Measurements from ENCODE around the gene EPM2AIP1. TPM values are rescaled to one million over a fixed set of nuclear protein-coding genes. Genes with fewer than 3 reads are reported as not detected.

The EPM2AIP1 gene
- total and polyA plus RNA-seq, 9 of the 15 experiments (the other 6 are each of a cell fraction or from before 2014, with no cell fraction given) = 6.7 to 44.8 (median 25.2) TPM

- DNase-seq (ENCODE audit: extremely low read depth in 1 of 4, low spot score in 3 of 4) = no peak
- intact Hi-C loops (cut with micrococcal nuclease) = no loop called here
- H2AFZ ChIP-seq (ENCODE audit: low read depth, low read length) = no peak overlapping the region
- no peak overlapping the region for H3K9ac ChIP-seq (ENCODE audit: insufficient read depth in 1 of 2, low read depth in 2 of 2, low read length in 2 of 2)
- no peak overlapping the region for H3K4me2 ChIP-seq (ENCODE audit: insufficient read depth, low read length)
- whole genome bisulfite sequencing (ENCODE audit: insufficient coverage, low coverage, missing lambda C conversion rate) = 92% methylated on average over 2 of the region's 2 CpGs
- H4K20me1 ChIP-seq (replicated peaks; ENCODE audit: control insufficient read depth, insufficient read depth, low read length) = no peaks in the 10 kb centered on the region
- no peak overlapping the region for H3K27ac ChIP-seq (ENCODE audit: extremely low read depth, low read depth, low read length)
- no peaks in the 10 kb centered on the region; a peak in 1 of 5 replicates for H3K4me1 ChIP-seq (replicated peaks in 1 of 2; ENCODE audit: control insufficient read depth in 2 of 2, insufficient read depth in 2 of 2, low read length in 2 of 2)
- H3K27me3 ChIP-seq (ENCODE audit: control insufficient read depth in 2 of 2, insufficient read depth in 2 of 2, low read length in 2 of 2) = no peaks in the 10 kb centered on the region
- POLR2A ChIA-PET = interaction anchor here (1.1 to 1.7 kb wide), 3 partner anchors 10 to 21 kb away, joined by 4 to 6 read pairs (median 5); partner anchors contain the start of genes EPM2AIP1 and MLH1
- in situ Hi-C loops (cut with MboI) = no loop called here
- H3K9me1 ChIP-seq (ENCODE audit: control insufficient read depth, insufficient read depth, low read length) = no peaks in the 10 kb centered on the region
- H3K36me3 ChIP-seq (ENCODE audit: control insufficient read depth, insufficient read depth, low read length) = peaks cover 82% of the 10 kb centered on the region
- H3K9me3 ChIP-seq (replicated peaks; ENCODE audit: control insufficient read depth, insufficient read depth, low read depth, low read length) = no peaks in the 10 kb centered on the region
- H3K79me2 ChIP-seq (ENCODE audit: control insufficient read depth, insufficient read depth, low read length) = no peaks in the 10 kb centered on the region
- ATAC-seq = peak; percentile 58
- no TSS peak for BruUV-seq (replicated peaks)
- no peak for FAIRE-seq
- CTCF ChIA-PET (ENCODE audit: low intra/inter-chr PET ratio) = interaction anchor here (0.6 kb wide), 1 partner anchor 9 kb away, joined by 3 read pairs; no protein-coding TSS in a partner anchor
- no peak overlapping the region for H3K4me3 ChIP-seq
- TF ChIP-seq ZNF143 (CRISPR knock-in tag; IDR thresholded peaks at IDR 0.05) (no peak), PRMT5 (CRISPR knock-in tag; IDR thresholded peaks at IDR 0.05) (no peak), NCOA4 (IDR thresholded peaks at IDR 0.05; ENCODE audit: partially characterized antibody) (no peak), RNF219 (CRISPR knock-in tag; IDR thresholded peaks at IDR 0.05) (no peak), IRF9 (tag; IDR thresholded peaks at IDR 0.05) (no peak), ZNF12 (CRISPR knock-in tag; IDR thresholded peaks at IDR 0.05) (no peak), NFIC (IDR thresholded peaks at IDR 0.05) (no peak), FOXK1 (CRISPR knock-in tag; IDR thresholded peaks at IDR 0.05; ENCODE audit: borderline replicate concordance) (no peak), NONO (IDR thresholded peaks at IDR 0.05; ENCODE audit: low read depth in 2 of 2, low read length in 1 of 2) (no peak), ELF4 (CRISPR knock-in tag; IDR thresholded peaks at IDR 0.05) (no peak), ZNF217 (CRISPR knock-in tag; IDR thresholded peaks at IDR 0.05) (no peak), ZNF449 (CRISPR knock-in tag; IDR thresholded peaks at IDR 0.05) (no peak), NR3C1 (CRISPR knock-in tag; IDR thresholded peaks at IDR 0.05) (no peak), ZBTB9 (CRISPR knock-in tag; IDR thresholded peaks at IDR 0.05) (no peak), TRIM28 (IDR thresholded peaks at IDR 0.05) (no peak), ZFPM2 (CRISPR knock-in tag; IDR thresholded peaks at IDR 0.05) (no peak), TBP (optimal IDR thresholded peaks at IDR 0.05; ENCODE audit: low read depth, low read length) (no peak)
These were observed 21.7 kb upstream of the EPM2AIP1 start for GRCh38 chr3:37014620-37015019.
